Measurements from ENCODE around the gene PTPN14.

PTPN14 gene

GRCh38 chr1:214337015-214337414 lies 214.4 kb downstream of the PTPN14 start:
- no peak for ATAC-seq
- no peak for TF ChIP-seq ZNF565 (CRISPR knock-in tag; conservative IDR thresholded peaks at IDR 0.05; ENCODE audit: low read depth)
- TF ChIP-seq CSDC2 (CRISPR knock-in tag; IDR thresholded peaks at IDR 0.05), result no peak
- TF ChIP-seq PATZ1 (CRISPR knock-in tag; IDR thresholded peaks at IDR 0.05; ENCODE audit: borderline replicate concordance), result no peak
- no peak for TF ChIP-seq POU6F1 (CRISPR knock-in tag; IDR thresholded peaks at IDR 0.05; ENCODE audit: borderline replicate concordance, low read depth)
- TF ChIP-seq ISL1 (CRISPR knock-in tag; IDR thresholded peaks at IDR 0.05), result no peak
- TF ChIP-seq, protein P1, sequence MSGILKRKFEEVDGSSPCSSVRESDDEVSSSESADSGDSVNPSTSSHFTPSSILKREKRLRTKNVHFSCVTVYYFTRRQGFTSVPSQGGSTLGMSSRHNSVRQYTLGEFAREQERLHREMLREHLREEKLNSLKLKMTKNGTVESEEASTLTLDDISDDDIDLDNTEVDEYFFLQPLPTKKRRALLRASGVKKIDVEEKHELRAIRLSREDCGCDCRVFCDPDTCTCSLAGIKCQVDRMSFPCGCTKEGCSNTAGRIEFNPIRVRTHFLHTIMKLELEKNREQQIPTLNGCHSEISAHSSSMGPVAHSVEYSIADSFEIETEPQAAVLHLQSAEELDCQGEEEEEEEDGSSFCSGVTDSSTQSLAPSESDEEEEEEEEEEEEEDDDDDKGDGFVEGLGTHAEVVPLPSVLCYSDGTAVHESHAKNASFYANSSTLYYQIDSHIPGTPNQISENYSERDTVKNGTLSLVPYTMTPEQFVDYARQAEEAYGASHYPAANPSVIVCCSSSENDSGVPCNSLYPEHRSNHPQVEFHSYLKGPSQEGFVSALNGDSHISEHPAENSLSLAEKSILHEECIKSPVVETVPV (CRISPR knock-in tag; IDR thresholded peaks at IDR 0.05), result no peak
- no peak for TF ChIP-seq GLIS3 (CRISPR knock-in tag; IDR thresholded peaks at IDR 0.05)
- TF ChIP-seq ARNTL (CRISPR knock-in tag; IDR thresholded peaks at IDR 0.05; ENCODE audit: borderline replicate concordance, low read depth), result no peak
- no peak for TF ChIP-seq TOX (CRISPR knock-in tag; IDR thresholded peaks at IDR 0.05; ENCODE audit: borderline replicate concordance)
- TF ChIP-seq, protein P2, sequence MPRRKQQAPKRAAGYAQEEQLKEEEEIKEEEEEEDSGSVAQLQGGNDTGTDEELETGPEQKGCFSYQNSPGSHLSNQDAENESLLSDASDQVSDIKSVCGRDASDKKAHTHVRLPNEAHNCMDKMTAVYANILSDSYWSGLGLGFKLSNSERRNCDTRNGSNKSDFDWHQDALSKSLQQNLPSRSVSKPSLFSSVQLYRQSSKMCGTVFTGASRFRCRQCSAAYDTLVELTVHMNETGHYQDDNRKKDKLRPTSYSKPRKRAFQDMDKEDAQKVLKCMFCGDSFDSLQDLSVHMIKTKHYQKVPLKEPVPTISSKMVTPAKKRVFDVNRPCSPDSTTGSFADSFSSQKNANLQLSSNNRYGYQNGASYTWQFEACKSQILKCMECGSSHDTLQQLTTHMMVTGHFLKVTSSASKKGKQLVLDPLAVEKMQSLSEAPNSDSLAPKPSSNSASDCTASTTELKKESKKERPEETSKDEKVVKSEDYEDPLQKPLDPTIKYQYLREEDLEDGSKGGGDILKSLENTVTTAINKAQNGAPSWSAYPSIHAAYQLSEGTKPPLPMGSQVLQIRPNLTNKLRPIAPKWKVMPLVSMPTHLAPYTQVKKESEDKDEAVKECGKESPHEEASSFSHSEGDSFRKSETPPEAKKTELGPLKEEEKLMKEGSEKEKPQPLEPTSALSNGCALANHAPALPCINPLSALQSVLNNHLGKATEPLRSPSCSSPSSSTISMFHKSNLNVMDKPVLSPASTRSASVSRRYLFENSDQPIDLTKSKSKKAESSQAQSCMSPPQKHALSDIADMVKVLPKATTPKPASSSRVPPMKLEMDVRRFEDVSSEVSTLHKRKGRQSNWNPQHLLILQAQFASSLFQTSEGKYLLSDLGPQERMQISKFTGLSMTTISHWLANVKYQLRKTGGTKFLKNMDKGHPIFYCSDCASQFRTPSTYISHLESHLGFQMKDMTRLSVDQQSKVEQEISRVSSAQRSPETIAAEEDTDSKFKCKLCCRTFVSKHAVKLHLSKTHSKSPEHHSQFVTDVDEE (CRISPR knock-in tag; IDR thresholded peaks at IDR 0.05), result no peak
- no peak for TF ChIP-seq PPARA (CRISPR knock-in tag; IDR thresholded peaks at IDR 0.05; ENCODE audit: borderline replicate concordance)
- TF ChIP-seq ESRRG (CRISPR knock-in tag; IDR thresholded peaks at IDR 0.05), result no peak
- TF ChIP-seq ZFP30 (CRISPR knock-in tag; IDR thresholded peaks at IDR 0.05), result no peak
- TF ChIP-seq ZNF8 (CRISPR knock-in tag; IDR thresholded peaks at IDR 0.05), result no peak

GRCh38 chr1:214335567-214335966 lies 215.8 kb downstream of the PTPN14 start:
- ATAC-seq, result no peak
- TF ChIP-seq TOX (CRISPR knock-in tag; IDR thresholded peaks at IDR 0.05; ENCODE audit: borderline replicate concordance), result 0 out of 2 replicates have a peak, but pooled peaks have one; percentile 25
- TF ChIP-seq, protein P1 (CRISPR knock-in tag; IDR thresholded peaks at IDR 0.05), result no peak

DNA sequence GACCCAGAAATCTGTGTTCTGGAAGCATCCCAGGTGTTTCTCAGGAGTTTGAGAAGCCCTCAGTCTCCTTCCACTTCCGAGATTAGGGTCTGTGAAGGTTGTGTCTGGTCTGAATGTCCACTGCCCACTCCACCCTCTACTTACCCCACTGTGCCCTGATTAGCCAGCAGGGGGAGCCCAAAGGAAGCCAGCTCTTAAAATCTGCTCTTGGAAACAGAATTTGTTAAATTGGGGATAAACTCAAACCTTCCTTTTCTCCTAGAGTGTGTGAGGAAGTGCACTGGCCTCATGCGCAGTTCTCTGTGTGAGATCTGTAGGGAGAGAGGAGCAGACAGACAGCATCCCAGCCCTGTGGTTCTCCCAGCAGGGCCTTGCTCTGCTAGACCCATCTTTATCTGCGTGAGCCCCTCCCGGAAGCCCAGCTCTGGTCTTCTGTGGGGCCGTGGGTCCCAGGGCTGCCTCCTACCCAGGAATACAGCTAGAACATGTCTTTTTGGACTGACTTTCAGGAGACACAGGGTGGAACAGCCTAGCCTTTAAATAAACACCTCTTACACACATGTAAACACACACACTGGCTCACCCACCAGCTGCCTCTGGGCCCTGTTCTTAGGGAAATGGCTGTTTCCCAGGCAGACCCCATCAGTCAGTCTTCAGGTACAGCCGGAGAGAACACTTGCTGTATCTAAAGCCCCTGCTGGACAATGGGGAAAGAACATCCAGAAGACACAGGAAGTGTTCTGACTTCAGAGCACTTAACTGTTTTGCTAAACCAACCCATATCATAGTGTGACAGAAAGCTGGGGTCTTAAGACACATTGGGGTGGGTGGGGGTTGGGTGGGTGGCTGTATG lies 218.2 kb downstream of the PTPN14 start:
- ATAC-seq, result peak; percentile 72
- TF ChIP-seq ZFP30 (CRISPR knock-in tag; IDR thresholded peaks at IDR 0.05) (no peak), GLIS3 (CRISPR knock-in tag; IDR thresholded peaks at IDR 0.05) (no peak), CREB5 (CRISPR knock-in tag; IDR thresholded peaks at IDR 0.05; ENCODE audit: low read depth) (no peak), RARB (CRISPR knock-in tag; IDR thresholded peaks at IDR 0.05) (no peak), ISL1 (CRISPR knock-in tag; IDR thresholded peaks at IDR 0.05) (no peak), CSDC2 (CRISPR knock-in tag; IDR thresholded peaks at IDR 0.05) (no peak), OSR1 (CRISPR knock-in tag; IDR thresholded peaks at IDR 0.05) (no peak), ZC3H10 (CRISPR knock-in tag; IDR thresholded peaks at IDR 0.05) (no peak), ZNF8 (CRISPR knock-in tag; IDR thresholded peaks at IDR 0.05) (no peak), ESRRG (CRISPR knock-in tag; IDR thresholded peaks at IDR 0.05) (no peak), BACH2 (CRISPR knock-in tag; IDR thresholded peaks at IDR 0.05; ENCODE audit: borderline replicate concordance) (no peak), ZNF565 (CRISPR knock-in tag; conservative IDR thresholded peaks at IDR 0.05; ENCODE audit: low read depth) (no peak), ZFP3 (CRISPR knock-in tag; IDR thresholded peaks at IDR 0.05) (no peak)
- TF ChIP-seq, protein P1 (CRISPR knock-in tag; IDR thresholded peaks at IDR 0.05), result no peak
- TF ChIP-seq, protein P2 (CRISPR knock-in tag; IDR thresholded peaks at IDR 0.05), result no peak

Data from SK-N-SH treated with all-trans-retinoic acid at 6 μM for 48 hours (cell line).